Skin epidermis (tissue), 12 donors: ENCODE data around the gene SSX2B.
"Not testable (repeated sequence)": the region's sequence is repeated elsewhere in the genome, so short reads cannot be mapped to it uniquely, and the experiment has no call there.

ENCODE experiments used
- H3K27ac ChIP-seq, 21 experiments: fragments of 200-600 bp; sonication (generic) in 11 of 21; one replicate each; pipeline ENCODE4 v1.5.0; 2020; ENCODE audit warnings: mild to moderate bottlenecking in 3 of 21, inconsistent platforms in 2 of 21, moderate library complexity in 2 of 21
- H3K4me3 ChIP-seq, 7 experiments: fragments of 200-600 bp; sonication (generic) in 2 of 7; one replicate each; pipeline ENCODE4 v1.5.0; 2020; ENCODE audit warnings: inconsistent platforms in 2 of 7, mild to moderate bottlenecking in 2 of 7, moderate library complexity in 1 of 7

The SSX2B gene

GRCh38 chrX:52750952-52751351 lies at the start of gene SSX2B:
SSX2B (plus strand) TSS chrX:52751252; CDS start chrX:52752681, 1,429 bp downstream.
- H3K27ac ChIP-seq, H3K4me3 ChIP-seq: not testable (repeated sequence)

- H3K4me3 ChIP-seq, H3K27ac ChIP-seq: not testable (repeated sequence)
Observed at GRCh38 chrX:52707078-52707477, 44.0 kb upstream of the SSX2B start, which contains the start of gene SSX2. SSX2 (minus strand) TSS chrX:52707178; CDS start chrX:52705749, 1,429 bp downstream.

GRCh38 chrX:52765983-52766382 lies 14.9 kb downstream of the SSX2B start:
- not testable (repeated sequence) for H3K27ac ChIP-seq, H3K4me3 ChIP-seq

GRCh38 chrX:52773504-52773903 lies 22.5 kb downstream of the SSX2B start:
- not testable (repeated sequence) for H3K27ac ChIP-seq, H3K4me3 ChIP-seq

GRCh38 chrX:52797327-52797726 lies 46.3 kb downstream of the SSX2B start, which contains the start of gene SPANXN5:
SPANXN5 (minus strand) TSS chrX:52797427; CDS start chrX:52797348, 79 bp downstream.
- not testable (repeated sequence) for H3K27ac ChIP-seq, H3K4me3 ChIP-seq

GRCh38 chrX:52804876-52805275 lies 53.8 kb downstream of the SSX2B start:
- H3K4me3 ChIP-seq, H3K27ac ChIP-seq: not testable (repeated sequence)
